Esophagus squamous epithelium (tissue), 5 donors: ENCODE data around the gene FLNA. TPM values are rescaled to one million over a fixed set of nuclear protein-coding genes. Genes with fewer than 3 reads are reported as not detected.

Experiments
- DNase-seq: peaks from one replicate; lab custom pipeline; 2025; lab: John Stamatoyannopoulos, UW
- H3K27ac ChIP-seq, 4 donors: fragments of 200-600 bp; sonication (generic); one replicate each; pipeline ENCODE4 v1.5.1; 2016 to 2019; ENCODE audit warnings: mild to moderate bottlenecking in 1 of 4
- H3K27me3 ChIP-seq, 4 donors: fragments of 200-600 bp; sonication (generic); 1 replicate in 3 of 4; 2 replicates in 1 of 4; pipeline versions ENCODE4 v1.5.1 to v1.6.0; 2017 to 2021; ENCODE audit warnings: antibody characterized with exemption in 1 of 4
- H3K36me3 ChIP-seq, 3 donors: fragments of 200-600 bp; sonication (generic); one replicate each; pipeline ENCODE4 v1.5.1; 2016 to 2019
- H3K4me1 ChIP-seq, 3 donors: fragments of 200-600 bp; sonication (generic); one replicate each; pipeline ENCODE4 v1.5.1; 2017 to 2019
- H3K4me3 ChIP-seq, 4 donors: fragments of 200-600 bp; sonication (generic); 1 replicate in 3 of 4; 2 replicates in 1 of 4; pipeline ENCODE4 v1.5.1; 2016 to 2019; ENCODE audit warnings: mild to moderate bottlenecking in 2 of 4, moderate library complexity in 1 of 4
- H3K9me3 ChIP-seq, 3 donors: fragments of 200-600 bp; sonication (generic); one replicate each; pipeline ENCODE4 v1.5.1; 2016 to 2019
- POLR2A ChIP-seq, 4 donors: fragments of 450-650 bp; IDR thresholded peaks; one replicate each; pipeline ENCODE4 v1.6.1; 2017; ENCODE audit warnings: antibody characterized with exemption in 4 of 4, mild to moderate bottlenecking in 4 of 4, moderate library complexity in 3 of 4
- WGBS, 2 donors: methylation state at CpG; one replicate each; pipeline ENCODE4 v1.1.5; 2018; 5-methylcytosine and 5-hydroxymethylcytosine counted together
- intact Hi-C: fragments of 100-400 bp; cut with DNase I; formaldehyde crosslinking; loops from one replicate; pipeline ENCODE4 v1.15.0; 2022
- total RNA-seq, 4 donors: library from RNA; depleted of rRNA; stranded (reverse); fragments of >200 nt; gene quantifications; one replicate each; pipeline ENCODE4 v1.1.0, GENCODE V29; 2016
- TF ChIP-seq, protein P1 (sequence below), 6 experiments: fragments of 450-650 bp in 4 of 6; fragments of 200-600 bp in 2 of 6; sonication (generic) in 2 of 6; IDR thresholded peaks; one replicate each; pipeline ENCODE4 v1.5.1; 2016 to 2019; ENCODE audit warnings: antibody characterized with exemption in 6 of 6, mild to moderate bottlenecking in 4 of 6, moderate library complexity in 4 of 6
- donor health status: DM: yes; HTN: yes; CAD: no.

FLNA gene
- total RNA-seq, 4 donors from 2014 or later = 290 to 1,242 (median 582) TPM

DNA sequence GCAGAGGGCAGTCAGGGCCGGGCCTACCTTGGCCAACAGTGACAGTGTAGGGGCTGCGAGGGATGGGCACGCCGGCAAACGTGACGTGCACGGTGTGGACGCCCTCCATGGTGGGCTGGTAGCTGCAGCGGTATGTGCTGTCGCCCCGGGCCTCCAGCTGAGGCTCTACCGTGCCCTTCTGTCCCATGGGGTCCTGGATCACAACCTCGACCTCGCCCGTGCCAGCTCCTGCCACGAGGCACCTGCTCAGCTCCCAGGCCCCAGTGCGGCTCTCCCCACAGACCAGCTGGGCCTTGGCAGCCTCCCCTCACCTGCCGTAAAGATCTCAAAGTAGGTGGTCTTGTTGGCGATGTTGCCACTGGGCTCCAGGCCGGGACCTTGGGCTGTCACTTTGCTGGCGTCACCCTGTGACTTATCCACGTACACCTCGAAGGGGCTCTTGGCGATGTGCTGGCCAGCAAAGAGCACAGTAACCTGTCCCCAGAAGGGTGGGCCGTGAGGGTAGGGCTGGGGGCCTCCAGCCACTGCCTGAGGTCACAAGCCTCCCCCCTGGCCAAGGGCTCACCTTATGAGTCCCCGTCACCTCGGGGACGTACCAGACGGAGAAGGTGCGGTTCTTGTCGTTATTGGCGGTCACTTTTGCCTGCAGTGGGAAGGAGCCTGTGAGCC is 8.3 kb downstream of the FLNA start:
- H3K36me3 ChIP-seq = peaks cover 22 to 66% (median 40%) of the 10 kb centered on the region in 3 donors
- 76% methylated on average over 23 of the region's 32 CpGs; no CpG with 5 or more reads in 1 of the 2 donors for WGBS, 2 donors
- DNase-seq = no peak

DNA sequence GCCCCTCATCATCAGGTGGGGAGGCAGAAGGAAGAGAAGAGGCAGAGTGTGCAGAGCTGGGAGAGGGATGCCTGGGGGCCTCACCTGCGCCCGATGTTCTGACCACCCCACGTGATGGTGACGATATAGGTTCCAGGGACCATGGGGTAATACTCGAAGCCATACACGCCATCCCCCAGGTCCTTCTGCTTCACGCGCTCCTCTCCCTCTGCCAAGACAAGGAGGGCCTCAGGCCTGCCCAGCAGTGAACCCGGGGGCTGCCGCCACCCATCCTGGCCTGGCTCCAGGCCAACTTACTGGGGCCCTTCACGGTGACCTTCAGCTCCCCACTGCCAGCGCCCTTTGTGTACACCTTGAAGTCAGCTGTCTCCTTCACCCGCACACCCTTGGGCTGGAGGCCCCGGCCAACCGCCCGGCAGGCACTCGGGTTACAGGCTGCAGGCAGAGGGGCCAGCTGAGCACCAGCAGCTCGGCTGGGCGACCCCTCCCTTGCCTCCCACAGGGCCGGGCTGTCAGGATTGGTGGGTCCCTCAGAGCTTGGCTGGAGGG is 9.3 kb downstream of the FLNA start:
- Histone ChIP-seq H3K27me3 (no peaks in the 10 kb centered on the region), H3K36me3 (peaks cover 24 to 72% (median 42%) of the 10 kb centered on the region in 3 donors), H3K9me3 (no peaks in the 10 kb centered on the region), H3K4me1 (peaks cover 14 to 61% (median 15%) of the 10 kb centered on the region in 3 donors), H3K4me3 (peak overlapping the region in 1 of 4 donors; percentile 12), H3K27ac (peak overlapping the region in 3 of 4 donors; percentile 58 to 99 (median 93))
- TF ChIP-seq, protein P1, sequence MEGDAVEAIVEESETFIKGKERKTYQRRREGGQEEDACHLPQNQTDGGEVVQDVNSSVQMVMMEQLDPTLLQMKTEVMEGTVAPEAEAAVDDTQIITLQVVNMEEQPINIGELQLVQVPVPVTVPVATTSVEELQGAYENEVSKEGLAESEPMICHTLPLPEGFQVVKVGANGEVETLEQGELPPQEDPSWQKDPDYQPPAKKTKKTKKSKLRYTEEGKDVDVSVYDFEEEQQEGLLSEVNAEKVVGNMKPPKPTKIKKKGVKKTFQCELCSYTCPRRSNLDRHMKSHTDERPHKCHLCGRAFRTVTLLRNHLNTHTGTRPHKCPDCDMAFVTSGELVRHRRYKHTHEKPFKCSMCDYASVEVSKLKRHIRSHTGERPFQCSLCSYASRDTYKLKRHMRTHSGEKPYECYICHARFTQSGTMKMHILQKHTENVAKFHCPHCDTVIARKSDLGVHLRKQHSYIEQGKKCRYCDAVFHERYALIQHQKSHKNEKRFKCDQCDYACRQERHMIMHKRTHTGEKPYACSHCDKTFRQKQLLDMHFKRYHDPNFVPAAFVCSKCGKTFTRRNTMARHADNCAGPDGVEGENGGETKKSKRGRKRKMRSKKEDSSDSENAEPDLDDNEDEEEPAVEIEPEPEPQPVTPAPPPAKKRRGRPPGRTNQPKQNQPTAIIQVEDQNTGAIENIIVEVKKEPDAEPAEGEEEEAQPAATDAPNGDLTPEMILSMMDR (IDR thresholded peaks at IDR 0.05) = no peak
- TF ChIP-seq POLR2A (IDR thresholded peaks at IDR 0.05) = no peak
- intact Hi-C loops = no loop called here
- DNase-seq = no peak
- 20 to 86% methylated on average over 1 to 7 of the region's 20 CpGs for WGBS, 2 donors

More for the DNA sequence above, 8.3 kb downstream of the FLNA start:
- H3K27me3 ChIP-seq = no peaks in the 10 kb centered on the region
- no peaks in the 10 kb centered on the region for H3K9me3 ChIP-seq
- TF ChIP-seq, protein P1 (IDR thresholded peaks at IDR 0.05) = no peak
- TF ChIP-seq POLR2A (IDR thresholded peaks at IDR 0.05) = no peak
- intact Hi-C loops = no loop called here
- H3K4me1 ChIP-seq = peaks cover 14 to 69% (median 15%) of the 10 kb centered on the region in 3 donors
- peak overlapping the region; percentile 84 to 99 (median 96) for H3K27ac ChIP-seq
- H3K4me3 ChIP-seq = peak overlapping the region in 1 of 4 donors; percentile 76

DNA sequence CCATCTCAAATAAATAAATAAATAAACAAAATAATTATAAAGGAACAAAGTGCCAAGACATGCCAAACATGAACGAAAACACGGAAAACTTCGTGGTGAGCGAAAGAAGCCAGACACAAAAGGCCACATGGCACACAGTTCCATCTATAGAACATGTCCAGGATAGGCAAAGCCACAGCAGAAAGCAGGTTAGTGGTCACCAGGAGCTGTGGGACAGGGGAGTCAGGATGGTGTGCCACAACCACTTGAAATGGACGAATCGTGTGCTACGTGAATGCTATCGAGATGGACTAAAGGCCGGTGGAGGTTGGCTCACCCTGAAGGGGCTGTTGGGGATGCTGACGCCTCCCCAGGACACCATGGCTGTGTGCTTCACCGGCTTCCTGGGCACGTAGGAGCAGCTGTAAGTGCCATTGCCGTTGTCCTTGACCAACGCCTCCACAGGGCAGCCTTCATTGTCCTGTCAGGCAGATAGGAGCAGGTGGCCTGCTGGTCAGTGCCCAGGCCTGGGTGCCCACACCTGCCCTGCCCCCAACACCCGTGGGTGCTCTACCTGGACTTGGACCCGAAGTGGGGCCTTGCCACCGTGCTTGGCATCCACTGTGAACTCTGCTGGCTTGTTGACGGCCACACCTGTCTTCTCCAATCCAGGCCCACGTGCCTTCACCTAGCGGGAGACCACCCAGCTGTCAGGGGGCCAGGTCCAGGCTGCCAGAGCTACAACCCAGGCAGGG is 10.6 kb downstream of the FLNA start:
- DNase-seq = no peak
- H3K9me3 ChIP-seq = no peaks in the 10 kb centered on the region
- TF ChIP-seq POLR2A (IDR thresholded peaks at IDR 0.05) = no peak
- TF ChIP-seq, protein P1 (IDR thresholded peaks at IDR 0.05) = no peak
- H3K27me3 ChIP-seq = no peaks in the 10 kb centered on the region
- H3K27ac ChIP-seq = peak overlapping the region in 1 of 4 donors; percentile 58
- peaks cover 36 to 85% (median 52%) of the 10 kb centered on the region in 3 donors for H3K36me3 ChIP-seq
- 75 to 87% methylated on average over 4 to 11 of the region's 20 CpGs for WGBS, 2 donors
- peaks cover 8 to 54% (median 15%) of the 10 kb centered on the region in 3 donors for H3K4me1 ChIP-seq
- intact Hi-C loops = no loop called here
- no peak overlapping the region for H3K4me3 ChIP-seq

DNA sequence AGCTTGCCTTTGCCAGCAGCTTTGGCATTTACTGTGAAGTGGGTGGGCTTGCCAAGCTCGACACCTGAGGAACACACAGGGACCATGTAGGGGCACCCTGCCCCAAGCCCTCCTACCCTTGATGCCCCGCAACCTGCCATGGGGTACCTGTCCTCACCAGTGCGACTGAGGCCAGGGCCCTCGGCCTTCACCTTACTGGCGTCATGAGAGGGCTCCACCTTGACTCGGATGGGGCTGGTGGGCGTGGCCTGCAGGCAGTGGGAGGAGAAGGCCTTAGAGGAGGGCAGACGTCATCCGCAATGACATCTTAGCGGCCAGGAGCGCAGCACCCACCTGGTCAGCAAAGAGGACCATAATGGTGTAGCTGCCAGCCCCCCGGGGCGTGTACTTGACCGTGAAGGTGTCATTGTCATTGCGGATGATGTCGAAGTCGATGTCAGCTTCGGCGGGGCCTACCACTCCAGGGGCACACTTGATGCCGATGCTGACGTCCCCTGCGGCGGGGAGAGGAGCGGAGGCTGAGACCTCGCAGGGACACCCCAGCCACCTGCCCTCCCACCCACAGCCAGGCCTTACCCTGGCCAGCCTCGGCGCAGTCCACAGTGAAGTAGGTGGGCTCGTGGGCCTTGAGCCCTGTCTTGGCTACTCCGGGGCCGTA is 12.2 kb downstream of the FLNA start:
- no peak overlapping the region for H3K4me3 ChIP-seq
- DNase-seq = no peak
- TF ChIP-seq, protein P1 (IDR thresholded peaks at IDR 0.05) = no peak
- TF ChIP-seq POLR2A (IDR thresholded peaks at IDR 0.05) = no peak
- H3K9me3 ChIP-seq = no peaks in the 10 kb centered on the region
- intact Hi-C loops = no loop called here
- 75 to 91% methylated on average over 5 to 11 of the region's 30 CpGs for WGBS, 2 donors
- peaks cover 46 to 96% (median 67%) of the 10 kb centered on the region in 3 donors for H3K36me3 ChIP-seq
- peaks cover 0 to 49% (median 3%) of the 10 kb centered on the region in 3 donors for H3K4me1 ChIP-seq
- H3K27me3 ChIP-seq = no peaks in the 10 kb centered on the region
- H3K27ac ChIP-seq = peak overlapping the region in 2 of 4 donors; percentile 36 to 39
